ENCODE results near the gene BCL2L12.

Gene BCL2L12

GRCh38 chr19:49691243-49692146 lies 25.8 kb downstream of the BCL2L12 start:
- Histone ChIP-seq H3K27me3 (ENCODE audit: control insufficient read depth, low read length) (no peaks in the 10 kb centered on the region), H3K4me1 (ENCODE audit: control insufficient read depth, low read length) (peaks cover 9% of the 10 kb centered on the region), H3K27ac (ENCODE audit: low read depth, low read length) (no peak overlapping the region), H3K4me2 (ENCODE audit: low read length) (no peak overlapping the region), H3K36me3 (ENCODE audit: control insufficient read depth, low read length) (peaks cover 40% of the 10 kb centered on the region), H3K9me2 (replicated peaks; ENCODE audit: control insufficient read depth, low read length) (no peaks in the 10 kb centered on the region), H4K20me1 (ENCODE audit: control insufficient read depth, insufficient read depth, low read depth, low read length) (no peaks in the 10 kb centered on the region), H3K79me2 (ENCODE audit: control insufficient read depth, low read length) (no peaks in the 10 kb centered on the region), H3K4me3 (ENCODE audit: low read length) (no peak overlapping the region), H3F3A (ENCODE audit: control insufficient read depth, insufficient read depth) (no peaks in the 10 kb centered on the region; the same call in 1 of the 2 replicates), H3K9me3 (ENCODE audit: control insufficient read depth, insufficient read depth, low read length) (no peaks in the 10 kb centered on the region)
- TF ChIP-seq CTCF (IDR thresholded peaks at IDR 0.05; ENCODE audit: low read depth, low read length, poor library complexity, severe bottlenecking): no peak
- TF ChIP-seq EZH2phosphoT487 (IDR thresholded peaks at IDR 0.05; ENCODE audit: borderline replicate concordance, low read length): no peak

GRCh38 chr19:49692147-49692506 lies 26.4 kb downstream of the BCL2L12 start:
- no peak overlapping the region for H3K4me2 ChIP-seq (ENCODE audit: low read length)

GRCh38 chr19:49696115-49696514 lies 30.4 kb downstream of the BCL2L12 start:
- H3K9me2 ChIP-seq (replicated peaks; ENCODE audit: control insufficient read depth, low read length): no peaks in the 10 kb centered on the region
- no peaks in the 10 kb centered on the region for H3K9me3 ChIP-seq (ENCODE audit: control insufficient read depth, insufficient read depth, low read length)
- H3K79me2 ChIP-seq (ENCODE audit: control insufficient read depth, low read length): no peaks in the 10 kb centered on the region
- no peak overlapping the region for H3K4me2 ChIP-seq (ENCODE audit: low read length)
- TF ChIP-seq CTCF (IDR thresholded peaks at IDR 0.05; ENCODE audit: low read depth, low read length, poor library complexity, severe bottlenecking): no peak
- no peak for TF ChIP-seq EZH2phosphoT487 (IDR thresholded peaks at IDR 0.05; ENCODE audit: borderline replicate concordance, low read length)
- peaks cover 4% of the 10 kb centered on the region for H3K4me1 ChIP-seq (ENCODE audit: control insufficient read depth, low read length)
- H3K27me3 ChIP-seq (ENCODE audit: control insufficient read depth, low read length): no peaks in the 10 kb centered on the region
- no peaks in the 10 kb centered on the region for H4K20me1 ChIP-seq (ENCODE audit: control insufficient read depth, insufficient read depth, low read depth, low read length)
- H3F3A ChIP-seq (ENCODE audit: control insufficient read depth, insufficient read depth): no peaks in the 10 kb centered on the region
- no peaks in the 10 kb centered on the region for H3K36me3 ChIP-seq (ENCODE audit: control insufficient read depth, low read length)
- H3K4me3 ChIP-seq (ENCODE audit: low read length): no peak overlapping the region
- H3K27ac ChIP-seq (ENCODE audit: low read depth, low read length): no peak overlapping the region

More at GRCh38 chr19:49692147-49692506, 26.4 kb downstream of the BCL2L12 start:
- Histone ChIP-seq H3F3A (ENCODE audit: control insufficient read depth, insufficient read depth) (no peaks in the 10 kb centered on the region; the same call in 1 of the 2 replicates), H3K9me3 (ENCODE audit: control insufficient read depth, insufficient read depth, low read length) (no peaks in the 10 kb centered on the region), H3K4me1 (ENCODE audit: control insufficient read depth, low read length) (peaks cover 9% of the 10 kb centered on the region), H3K79me2 (ENCODE audit: control insufficient read depth, low read length) (no peaks in the 10 kb centered on the region), H3K27me3 (ENCODE audit: control insufficient read depth, low read length) (no peaks in the 10 kb centered on the region), H3K9me2 (replicated peaks; ENCODE audit: control insufficient read depth, low read length) (no peaks in the 10 kb centered on the region), H4K20me1 (ENCODE audit: control insufficient read depth, insufficient read depth, low read depth, low read length) (no peaks in the 10 kb centered on the region), H3K27ac (ENCODE audit: low read depth, low read length) (no peak overlapping the region), H3K4me3 (ENCODE audit: low read length) (no peak overlapping the region), H3K36me3 (ENCODE audit: control insufficient read depth, low read length) (peaks cover 36% of the 10 kb centered on the region)
- no peak for TF ChIP-seq CTCF (IDR thresholded peaks at IDR 0.05; ENCODE audit: low read depth, low read length, poor library complexity, severe bottlenecking)
